ENCODE measurements around the gene GLRB. TPM values are rescaled to one million over a fixed set of nuclear protein-coding genes. Genes with fewer than 3 reads are reported as not detected.
"Not testable (repeated sequence)": the region's sequence is repeated elsewhere in the genome, so short reads cannot be mapped to it uniquely, and the experiment has no call there.

GLRB gene
- total RNA-seq, 1 experiment from 2014 or later = 8.1 TPM

DNA sequence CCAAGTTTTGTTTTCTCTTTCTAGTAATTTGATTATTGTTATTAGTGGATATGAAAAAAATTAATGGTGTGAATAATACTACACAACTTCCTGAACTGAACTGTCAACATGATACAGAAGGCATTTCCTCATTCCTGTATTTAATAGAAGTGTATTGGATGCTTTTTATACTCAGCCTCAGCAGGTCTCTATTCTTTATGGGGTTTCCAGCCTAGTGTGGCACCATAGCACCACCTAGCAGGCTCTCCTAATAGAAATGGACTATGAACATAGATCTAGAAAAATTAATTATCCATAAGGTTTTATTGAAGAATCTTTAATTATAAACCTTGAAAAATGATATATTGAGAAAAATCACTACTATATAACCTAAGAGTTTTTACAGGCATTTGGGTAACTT is 52.4 kb downstream of the GLRB start:
- DNase-seq (ENCODE audit: low spot score) = peak; percentile 42

GRCh38 chr4:157141976-157142375 is 66.0 kb downstream of the GLRB start:
- no peak for DNase-seq (ENCODE audit: low spot score)

DNA sequence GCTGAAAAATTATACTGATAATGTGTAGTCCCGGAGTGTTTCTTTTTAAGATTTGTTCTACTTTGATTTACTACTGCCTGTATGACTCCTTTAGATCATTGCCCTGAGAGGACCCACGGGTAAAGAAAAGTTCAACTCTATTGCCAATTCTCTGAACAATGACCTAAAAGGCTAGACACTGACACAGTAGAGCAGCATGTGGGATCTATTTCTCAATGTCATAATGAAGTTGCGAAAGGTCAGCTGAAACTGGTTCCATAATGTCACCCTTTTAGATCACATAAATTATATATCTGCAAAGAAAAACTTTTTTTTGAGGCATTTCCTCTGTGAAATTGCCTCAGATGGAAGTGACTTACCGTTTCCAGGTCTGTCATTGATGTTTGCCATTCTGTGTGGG is 67.4 kb downstream of the GLRB start:
- DNase-seq (ENCODE audit: low spot score) = no peak

DNA sequence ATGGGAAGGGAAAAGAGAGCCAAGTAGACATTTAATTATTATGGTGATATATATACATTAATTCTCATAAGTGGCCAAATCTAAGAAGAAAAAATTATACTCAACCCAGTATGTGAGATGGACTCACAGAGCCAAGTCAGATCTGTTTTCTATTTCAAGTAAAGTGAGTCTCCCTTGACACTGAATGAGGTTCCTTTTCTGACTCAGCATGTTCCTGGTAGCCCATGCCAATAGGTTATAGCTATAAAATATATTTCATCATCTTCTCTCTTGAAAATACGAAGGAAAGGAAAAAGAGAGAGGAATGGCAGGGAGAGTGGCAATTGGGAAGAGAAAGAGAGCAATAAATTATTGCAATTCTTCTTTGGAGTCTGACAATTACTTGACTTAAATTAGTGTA is 75.8 kb downstream of the GLRB start:
- no peak for DNase-seq (ENCODE audit: low spot score)

- DNase-seq (ENCODE audit: low spot score) = no peak
Observed at GRCh38 chr4:157165935-157166610, 90.1 kb downstream of the GLRB start.

- DNase-seq (ENCODE audit: low spot score) = no peak
Observed at GRCh38 chr4:157170321-157170720, 94.4 kb downstream of the GLRB start.

- no peak for DNase-seq (ENCODE audit: low spot score)
Observed at GRCh38 chr4:157172011-157172410, 96.1 kb downstream of the GLRB start.

DNA sequence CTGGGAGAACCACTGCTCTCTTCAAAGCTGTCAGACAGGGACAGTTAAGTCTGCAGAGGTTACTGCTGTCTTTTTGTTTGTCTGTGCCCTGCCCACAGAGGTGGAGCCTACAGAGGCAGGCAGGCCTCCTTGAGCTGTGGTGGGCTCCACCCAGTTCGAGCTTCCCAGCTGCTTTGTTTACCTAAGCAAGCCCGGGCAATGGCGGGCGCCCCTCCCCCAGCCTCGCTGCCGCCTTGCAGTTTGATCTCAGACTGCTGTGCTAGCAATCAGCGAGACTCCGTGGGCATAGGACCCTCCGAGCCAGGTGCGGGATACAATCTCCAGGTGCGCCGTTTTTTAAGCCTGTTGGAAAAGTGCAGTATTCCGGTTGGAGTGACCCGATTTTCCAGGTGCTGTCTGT is 104.3 kb downstream of the GLRB start:
- DNase-seq (ENCODE audit: low spot score) = not testable (repeated sequence)

GRCh38 chr4:157184300-157184699 is 108.3 kb downstream of the GLRB start:
- no peak for DNase-seq (ENCODE audit: low spot score)

DNA sequence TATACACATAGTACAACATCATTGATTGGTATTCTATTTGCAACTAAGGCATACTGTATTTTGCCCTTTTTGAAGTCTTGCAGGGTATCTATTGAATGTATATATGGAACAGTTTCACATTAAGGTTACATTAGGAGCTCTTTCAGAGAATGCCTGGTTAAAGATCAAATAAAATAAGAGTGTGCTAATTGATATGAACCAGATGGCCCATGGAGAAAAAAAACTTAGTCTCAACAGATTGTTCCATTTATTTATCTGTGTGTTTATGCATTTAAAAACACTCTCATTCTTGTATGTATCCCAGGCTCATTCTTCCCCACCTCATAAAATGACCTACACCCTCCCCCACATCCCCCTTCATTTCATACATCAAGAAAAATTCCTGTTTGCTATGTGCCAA is 109.4 kb downstream of the GLRB start:
- no peak for DNase-seq (ENCODE audit: low spot score)

- DNase-seq (ENCODE audit: low spot score) = no peak
Observed at GRCh38 chr4:157195374-157195773, 119.4 kb downstream of the GLRB start.

- no peak for DNase-seq (ENCODE audit: low spot score)
Observed at GRCh38 chr4:157196046-157196445, 120.1 kb downstream of the GLRB start.

DNA sequence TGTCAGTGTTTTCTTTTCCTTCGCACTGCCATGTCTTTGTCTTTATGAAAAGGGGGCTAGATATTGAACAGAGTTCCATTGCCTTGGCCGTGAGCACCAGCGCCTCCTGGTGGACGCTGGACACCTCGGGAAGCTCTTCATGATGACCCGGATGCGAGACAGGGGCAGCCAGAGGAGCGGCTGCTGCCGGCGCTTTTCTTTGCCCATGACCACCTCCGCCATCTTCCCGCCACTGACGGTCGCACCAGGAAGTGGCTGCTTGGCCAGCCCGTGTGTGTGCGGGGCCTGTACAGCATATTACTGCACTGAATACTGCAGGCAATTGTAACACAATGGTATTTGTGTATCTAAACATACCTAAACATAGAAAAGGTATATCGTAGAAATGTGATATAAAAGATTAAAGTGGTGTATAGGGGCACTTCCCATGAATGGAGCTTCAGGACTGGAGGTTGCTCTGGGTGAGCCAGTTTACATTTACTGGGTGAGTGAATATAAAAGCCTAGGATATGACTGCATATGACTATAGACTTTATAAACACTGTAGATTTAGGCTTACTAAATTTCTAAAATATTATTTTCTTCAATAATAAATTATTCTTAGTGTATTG is 128.8 kb downstream of the GLRB start:
- DNase-seq (ENCODE audit: low spot score) = no peak

DNA sequence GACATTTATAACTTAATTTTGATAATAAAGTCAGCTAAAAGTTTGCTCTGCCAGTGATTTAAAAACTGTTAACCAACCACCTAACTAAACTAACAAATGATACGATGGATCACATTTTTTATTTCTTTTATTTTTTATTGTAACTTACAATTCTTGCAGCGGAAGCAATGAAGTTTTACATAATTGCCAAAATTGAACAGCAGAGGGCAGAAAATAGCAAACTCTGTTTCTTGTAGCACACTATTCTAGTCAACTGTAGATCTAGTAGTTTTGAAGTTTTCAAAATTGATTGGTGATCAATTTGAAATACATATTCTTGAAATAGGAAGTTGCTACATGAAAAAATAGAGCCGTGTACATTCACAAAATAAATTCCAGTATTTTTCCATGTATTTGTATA is 141.8 kb downstream of the GLRB start:
- DNase-seq (ENCODE audit: low spot score) = peak; percentile 10

DNA sequence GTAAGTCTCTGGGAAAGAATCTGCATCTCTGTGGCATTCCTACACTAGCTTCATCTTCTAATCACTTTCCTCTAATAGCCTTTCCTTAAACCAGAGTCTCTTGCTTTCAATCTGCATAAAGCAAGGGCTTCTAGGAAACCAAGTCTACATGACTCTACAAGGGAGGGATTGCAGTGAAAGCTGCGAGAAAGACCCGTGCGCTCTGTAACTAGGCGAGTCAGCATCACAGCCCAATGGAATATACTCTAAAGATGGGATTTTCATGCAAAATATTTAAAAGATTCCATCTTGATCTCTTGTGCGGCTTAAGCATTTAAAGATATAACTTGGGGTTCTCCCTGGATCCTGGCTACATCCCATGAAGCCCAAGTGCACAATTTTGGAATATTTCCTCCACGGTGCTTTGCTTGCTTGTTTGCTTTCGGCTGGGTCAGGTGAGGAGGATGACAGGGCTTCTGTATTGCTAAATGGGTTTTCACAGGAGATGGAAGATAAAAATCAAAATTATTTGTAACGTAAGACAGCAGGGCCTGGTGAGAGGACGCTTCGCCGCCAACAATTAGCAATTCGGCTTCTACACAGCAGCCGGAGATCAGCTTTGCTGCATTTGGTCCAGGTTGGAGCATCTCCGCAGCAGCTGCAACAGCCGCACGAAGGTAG is 143.9 kb downstream of the GLRB start:
- DNase-seq (ENCODE audit: low spot score) = no peak

- peak; percentile 46 for DNase-seq (ENCODE audit: low spot score)
Observed at GRCh38 chr4:157220371-157220881, 144.5 kb downstream of the GLRB start, which contains the start of gene GRIA2. Gene GRIA2, plus strand, starts transcription at chr4:157220728. Its CDS starts 315 bp downstream, at chr4:157221043.

GRCh38 chr4:157221426-157221894 is 145.5 kb downstream of the GLRB start:
- DNase-seq (ENCODE audit: low spot score) = no peak

Other genes with a start within 250 kb of the GLRB start
- 27.5 and 36.9 TPM in 2 replicates for gene PDGFC, start 104.4 kb upstream of the GLRB start, total RNA-seq (2014; rRNA removed; shearing (Covaris generic))
- not detected in 2 replicates for gene GRIA2, start 144.6 kb downstream of the GLRB start, total RNA-seq (2014; rRNA removed; shearing (Covaris generic))

All from A172 (cell line).